Caco-2 (cell line): ENCODE data around the gene BTK. TPM values are rescaled to one million over a fixed set of nuclear protein-coding genes. Genes with fewer than 3 reads are reported as not detected.
A peak's percentile ranks its signal among the peaks of the same experiment; 100 is the strongest.
"Not testable (repeated sequence)": the region's sequence is repeated elsewhere in the genome, so short reads cannot be mapped to it uniquely, and the experiment has no call there.

Source experiments
- BruUV-seq: library from RNA; stranded (reverse); fragments of 400-500 nt; replicated peaks from 2 replicates; lab custom pipeline; 2021; lab: Mats Ljungman, UMichigan
- CTCF ChIA-PET: fragments of 300-600 bp; sonication (Branson Sonifier 250); formaldehyde crosslinking; loops from one replicate; lab custom pipeline; 2022; ENCODE audit warnings: antibody characterized with exemption; lab: Charles Lee
- POLR2A ChIA-PET: fragments of 300-600 bp; sonication (Branson Sonifier 250); formaldehyde crosslinking; loops from one replicate; lab custom pipeline; 2022; ENCODE audit warnings: antibody characterized with exemption; lab: Charles Lee
- DNase-seq, 2 experiments: peaks; one replicate each; pipeline versions ENCODE4 v3.0.0 to v3.0.0-alpha.2; 2020 to 2022
- H3K27me3 ChIP-seq: replicated peaks from 2 replicates; pipeline ENCODE4 v1.6.0; 2011; ENCODE audit warnings: low read length; ENCODE audit not compliant: control insufficient read depth, insufficient read depth
- H3K36me3 ChIP-seq: 2 replicates; pipeline ENCODE4 v1.5.1; 2011; ENCODE audit warnings: low read length; ENCODE audit not compliant: control insufficient read depth, insufficient read depth
- H3K4me1 ChIP-seq: fragments of 250-450 bp; sonication (Bioruptor Pico); 2 replicates; pipeline ENCODE4 v1.5.1; 2020; ENCODE audit warnings: mild to moderate bottlenecking
- H3K4me3 ChIP-seq: 2 replicates; pipeline ENCODE4 v1.5.1; 2011; ENCODE audit warnings: low read depth, mild to moderate bottlenecking, control low read depth, low read length
- H3K9me3 ChIP-seq: fragments of 250-450 bp; sonication (Bioruptor Pico); 2 replicates; pipeline ENCODE4 v1.5.1; 2020; ENCODE audit warnings: mild to moderate bottlenecking, moderate library complexity
- H3K27ac Mint-ChIP-seq: one replicate; pipeline ENCODE4 v1.8.0; 2022; ENCODE audit warnings: mixed read lengths; ENCODE audit not compliant: unreplicated experiment
- H3K27me3 Mint-ChIP-seq: one replicate; pipeline ENCODE4 v1.8.0; 2022; ENCODE audit warnings: mixed read lengths; ENCODE audit not compliant: insufficient read depth, unreplicated experiment
- H3K36me3 Mint-ChIP-seq: one replicate; pipeline ENCODE4 v1.8.0; 2022; ENCODE audit warnings: mild to moderate bottlenecking, mixed read lengths; ENCODE audit not compliant: insufficient read depth, unreplicated experiment
- H3K4me1 Mint-ChIP-seq: one replicate; pipeline ENCODE4 v1.8.0; 2022; ENCODE audit warnings: low read depth, mixed read lengths; ENCODE audit not compliant: unreplicated experiment
- H3K4me3 Mint-ChIP-seq: one replicate; pipeline ENCODE4 v1.8.0; 2022; ENCODE audit warnings: mild to moderate bottlenecking, moderate library complexity, mixed read lengths; ENCODE audit not compliant: unreplicated experiment
- H3K9me3 Mint-ChIP-seq: one replicate; pipeline ENCODE4 v1.8.0; 2022; ENCODE audit warnings: mixed read lengths; ENCODE audit not compliant: unreplicated experiment
- CTCF ChIP-seq, 2 experiments: fragments of 200-600 bp in 1 of 2; IDR thresholded peaks; 1 replicate in 1 of 2; 2 replicates in 1 of 2; pipeline versions ENCODE4 v1.5.1 to v1.8.0; 2011 to 2022; ENCODE audit warnings: antibody characterized with exemption in 1 of 2, control low read depth in 1 of 2, inconsistent platforms in 1 of 2, low read depth in 1 of 2, low read length in 1 of 2, mild to moderate bottlenecking in 1 of 2, moderate library complexity in 1 of 2; ENCODE audit not compliant: insufficient read depth in 1 of 2, severe bottlenecking in 1 of 2, unreplicated experiment in 1 of 2
- intact Hi-C: fragments of 100-400 bp; cut with micrococcal nuclease; formaldehyde crosslinking; loops from one replicate; pipeline ENCODE4 v1.10.0; 2022; ENCODE audit not compliant: unreplicated experiment
- total RNA-seq: library from RNA; stranded (reverse); gene quantifications from 2 replicates; pipeline ENCODE4 v1.2.3, GENCODE V29; 2022

The BTK gene
- total RNA-seq, 1 experiment from 2014 or later, result not detected

- Mint-ChIP-seq H3K4me1 (no peaks in the 10 kb centered on the region), H3K36me3 (peaks cover 18% of the 10 kb centered on the region), H3K27me3 (no peaks in the 10 kb centered on the region), H3K9me3 (no peaks in the 10 kb centered on the region), H3K27ac (peak overlapping the region; percentile 90), H3K4me3 (peak overlapping the region; percentile 82)
- peak in 1 of 2 experiments; percentile 1 for DNase-seq
- Histone ChIP-seq H3K36me3 (no peaks in the 10 kb centered on the region), H3K4me3 (peak overlapping the region; percentile 86), H3K27me3 (no peaks in the 10 kb centered on the region), H3K9me3 (no peaks in the 10 kb centered on the region), H3K4me1 (no peaks in the 10 kb centered on the region)
- CTCF ChIA-PET, result interaction anchor here (1.0 kb wide), 1 partner anchor 43 kb away, joined by 3 read pairs; the partner anchor contains the start of gene RPL36A
- intact Hi-C loops, result loop anchor here (1.0 kb wide), 1 partner anchor 42 kb away; no protein-coding TSS in a partner anchor
- POLR2A ChIA-PET, result interaction anchor here (1.7 kb wide), 1 partner anchor 43 kb away, joined by 11 read pairs; the partner anchor contains the start of gene RPL36A
- TSS peak; percentile 57 for BruUV-seq
- no peak for TF ChIP-seq CTCF (IDR thresholded peaks at IDR 0.05; ENCODE audit: insufficient read depth in 1 of 2, low read depth in 1 of 2, low read length in 1 of 2, severe bottlenecking in 1 of 2, unreplicated experiment in 1 of 2)
These were observed 38.0 kb downstream of the BTK start for GRCh38 chrX:101347859-101348451.

- Histone ChIP-seq H3K4me1 (no peaks in the 10 kb centered on the region), H3K36me3 (no peaks in the 10 kb centered on the region), H3K27me3 (no peaks in the 10 kb centered on the region), H3K4me3 (no peak overlapping the region), H3K9me3 (no peaks in the 10 kb centered on the region)
- DNase-seq, result no peak
- no TSS peak for BruUV-seq
- intact Hi-C loops, result no loop called here
- Mint-ChIP-seq H3K27me3 (no peaks in the 10 kb centered on the region), H3K4me3 (no peak overlapping the region), H3K9me3 (no peaks in the 10 kb centered on the region), H3K27ac (no peak overlapping the region), H3K4me1 (no peaks in the 10 kb centered on the region), H3K36me3 (no peaks in the 10 kb centered on the region)
- no peak for TF ChIP-seq CTCF (IDR thresholded peaks at IDR 0.05; ENCODE audit: insufficient read depth in 1 of 2, low read depth in 1 of 2, low read length in 1 of 2, severe bottlenecking in 1 of 2, unreplicated experiment in 1 of 2)
- ChIA-PET POLR2A (no interaction called here), CTCF (no interaction called here)
These were observed 48.2 kb downstream of the BTK start for GRCh38 chrX:101337776-101338271.

- H3K36me3 Mint-ChIP-seq, H3K27ac Mint-ChIP-seq, DNase-seq, H3K4me1 ChIP-seq, H3K27me3 Mint-ChIP-seq, intact Hi-C loops, H3K36me3 ChIP-seq, POLR2A ChIA-PET, H3K9me3 Mint-ChIP-seq, H3K4me3 Mint-ChIP-seq, BruUV-seq, H3K4me3 ChIP-seq, H3K27me3 ChIP-seq, H3K9me3 ChIP-seq, H3K4me1 Mint-ChIP-seq, CTCF ChIA-PET: not testable (repeated sequence)
These were observed 51.7 kb downstream of the BTK start for GRCh38 chrX:101334310-101334709.

GRCh38 chrX:101326600-101326999, 59.4 kb downstream of the BTK start:
- H3K36me3 Mint-ChIP-seq, DNase-seq, POLR2A ChIA-PET, H3K4me1 ChIP-seq, H3K9me3 ChIP-seq, H3K27ac Mint-ChIP-seq, H3K27me3 Mint-ChIP-seq, CTCF ChIA-PET, H3K27me3 ChIP-seq, BruUV-seq, H3K36me3 ChIP-seq, H3K4me3 Mint-ChIP-seq, intact Hi-C loops, H3K4me1 Mint-ChIP-seq, H3K9me3 Mint-ChIP-seq, H3K4me3 ChIP-seq: not testable (repeated sequence)
